ENCODE results near the gene WNT9A. TPM values are rescaled to one million over a fixed set of nuclear protein-coding genes. Genes with fewer than 3 reads are reported as not detected.

Gene WNT9A
- total RNA-seq, 1 experiment from 2014 or later: not detected

DNA sequence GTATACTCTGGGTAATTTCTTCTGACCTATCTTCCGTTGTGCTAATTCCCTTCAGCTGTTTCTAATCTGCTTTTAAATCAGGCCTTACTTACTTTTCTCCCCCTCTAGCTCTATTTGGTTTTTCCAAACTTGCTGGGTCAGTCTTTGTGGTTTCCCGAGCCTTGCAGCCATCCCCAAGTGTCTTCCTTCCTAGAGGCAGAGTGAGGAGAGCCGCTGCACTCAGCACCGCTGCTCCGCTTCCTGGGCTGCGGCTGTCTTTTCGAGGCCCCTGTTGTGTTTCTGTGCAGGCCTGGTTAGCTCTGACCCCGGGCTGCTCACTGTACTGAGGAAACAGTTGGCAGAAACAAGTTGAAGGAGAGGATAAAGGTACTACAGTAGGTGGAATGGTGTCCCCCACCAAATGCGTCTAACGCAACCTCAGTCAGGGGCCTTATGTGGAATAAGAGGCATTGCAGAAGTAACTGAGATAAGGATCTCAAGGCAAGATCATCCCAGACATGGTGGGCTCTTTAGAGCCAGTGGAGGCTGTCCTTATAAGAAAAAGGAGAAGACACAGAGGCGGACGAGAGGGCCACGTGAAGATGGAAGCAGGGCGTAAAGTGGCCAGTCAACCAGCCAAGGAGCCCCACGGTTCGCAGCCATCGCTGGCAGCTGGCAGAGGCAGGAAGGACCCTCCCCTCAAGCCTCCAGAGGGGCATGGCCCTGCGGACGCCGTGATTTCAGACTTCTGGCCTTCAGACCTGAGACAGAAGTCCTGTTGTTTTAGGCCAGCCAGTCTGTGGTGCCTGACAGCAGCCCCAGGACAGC, 10.5 kb downstream of the WNT9A start:
- H3K4me3 ChIP-seq (ENCODE audit: low read depth, low read length, poor library complexity, severe bottlenecking): no peak overlapping the region
- no peak for DNase-seq (ENCODE audit: low spot score)
- no peak for TF ChIP-seq EZH2 (IDR thresholded peaks at IDR 0.05; ENCODE audit: borderline replicate concordance, low read depth, low read length, poor library complexity, severe bottlenecking)
- TF ChIP-seq, protein P1, sequence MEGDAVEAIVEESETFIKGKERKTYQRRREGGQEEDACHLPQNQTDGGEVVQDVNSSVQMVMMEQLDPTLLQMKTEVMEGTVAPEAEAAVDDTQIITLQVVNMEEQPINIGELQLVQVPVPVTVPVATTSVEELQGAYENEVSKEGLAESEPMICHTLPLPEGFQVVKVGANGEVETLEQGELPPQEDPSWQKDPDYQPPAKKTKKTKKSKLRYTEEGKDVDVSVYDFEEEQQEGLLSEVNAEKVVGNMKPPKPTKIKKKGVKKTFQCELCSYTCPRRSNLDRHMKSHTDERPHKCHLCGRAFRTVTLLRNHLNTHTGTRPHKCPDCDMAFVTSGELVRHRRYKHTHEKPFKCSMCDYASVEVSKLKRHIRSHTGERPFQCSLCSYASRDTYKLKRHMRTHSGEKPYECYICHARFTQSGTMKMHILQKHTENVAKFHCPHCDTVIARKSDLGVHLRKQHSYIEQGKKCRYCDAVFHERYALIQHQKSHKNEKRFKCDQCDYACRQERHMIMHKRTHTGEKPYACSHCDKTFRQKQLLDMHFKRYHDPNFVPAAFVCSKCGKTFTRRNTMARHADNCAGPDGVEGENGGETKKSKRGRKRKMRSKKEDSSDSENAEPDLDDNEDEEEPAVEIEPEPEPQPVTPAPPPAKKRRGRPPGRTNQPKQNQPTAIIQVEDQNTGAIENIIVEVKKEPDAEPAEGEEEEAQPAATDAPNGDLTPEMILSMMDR (conservative IDR thresholded peaks at IDR 0.05; ENCODE audit: low read depth, low read length): no peak
- H3K9me3 ChIP-seq (ENCODE audit: low read depth, low read length, poor library complexity, severe bottlenecking): no peaks in the 10 kb centered on the region
- CTCF ChIA-PET: no interaction called here
- no peak overlapping the region for H3K27ac ChIP-seq (ENCODE audit: low read depth, low read length, poor library complexity, severe bottlenecking)
- no peaks in the 10 kb centered on the region for H3K36me3 ChIP-seq (ENCODE audit: insufficient read depth, low read length, poor library complexity, severe bottlenecking)
- no peaks in the 10 kb centered on the region for H3K4me1 ChIP-seq (ENCODE audit: insufficient read depth, low read length, poor library complexity, severe bottlenecking)
- no peaks in the 10 kb centered on the region for H3K27me3 ChIP-seq (replicated peaks; ENCODE audit: insufficient read depth, low read depth, low read length, poor library complexity)
- BruUV-seq (replicated peaks): no TSS peak
- intact Hi-C loops (cut with micrococcal nuclease; ENCODE audit: unreplicated experiment): no loop called here
- POLR2A ChIA-PET (ENCODE audit: low non-redundant PET): no interaction called here

DNA sequence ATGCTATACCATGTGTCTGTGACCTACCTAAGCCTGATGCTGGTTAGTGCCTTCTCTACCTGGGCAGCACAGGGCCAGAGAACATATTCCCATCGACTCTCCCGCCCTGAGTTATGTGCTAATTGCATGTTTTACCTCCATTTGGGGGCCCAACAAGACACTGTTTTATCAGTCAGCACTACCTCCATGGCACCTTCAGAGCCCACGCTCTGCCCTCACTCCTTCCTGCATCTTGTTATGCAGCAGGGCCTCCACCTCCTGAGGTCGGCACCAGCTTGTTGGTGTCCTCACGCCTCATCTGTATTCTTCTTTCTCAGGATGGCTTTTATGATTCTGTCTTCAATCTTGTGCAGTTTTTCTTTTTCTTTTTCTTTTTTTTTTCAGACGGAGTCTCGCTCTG, 11.9 kb downstream of the WNT9A start:
- ChIA-PET CTCF (no interaction called here), POLR2A (ENCODE audit: low non-redundant PET) (no interaction called here)
- Histone ChIP-seq H3K36me3 (ENCODE audit: insufficient read depth, low read length, poor library complexity, severe bottlenecking) (no peaks in the 10 kb centered on the region), H3K27ac (ENCODE audit: low read depth, low read length, poor library complexity, severe bottlenecking) (no peak overlapping the region), H3K27me3 (replicated peaks; ENCODE audit: insufficient read depth, low read depth, low read length, poor library complexity) (no peaks in the 10 kb centered on the region), H3K9me3 (ENCODE audit: low read depth, low read length, poor library complexity, severe bottlenecking) (no peaks in the 10 kb centered on the region), H3K4me3 (ENCODE audit: low read depth, low read length, poor library complexity, severe bottlenecking) (no peak overlapping the region), H3K4me1 (ENCODE audit: insufficient read depth, low read length, poor library complexity, severe bottlenecking) (no peaks in the 10 kb centered on the region)
- TF ChIP-seq, protein P1 (conservative IDR thresholded peaks at IDR 0.05; ENCODE audit: low read depth, low read length): no peak
- TF ChIP-seq EZH2 (IDR thresholded peaks at IDR 0.05; ENCODE audit: borderline replicate concordance, low read depth, low read length, poor library complexity, severe bottlenecking): no peak
- BruUV-seq (replicated peaks): no TSS peak
- intact Hi-C loops (cut with micrococcal nuclease; ENCODE audit: unreplicated experiment): no loop called here
- DNase-seq (ENCODE audit: low spot score): no peak

DNA sequence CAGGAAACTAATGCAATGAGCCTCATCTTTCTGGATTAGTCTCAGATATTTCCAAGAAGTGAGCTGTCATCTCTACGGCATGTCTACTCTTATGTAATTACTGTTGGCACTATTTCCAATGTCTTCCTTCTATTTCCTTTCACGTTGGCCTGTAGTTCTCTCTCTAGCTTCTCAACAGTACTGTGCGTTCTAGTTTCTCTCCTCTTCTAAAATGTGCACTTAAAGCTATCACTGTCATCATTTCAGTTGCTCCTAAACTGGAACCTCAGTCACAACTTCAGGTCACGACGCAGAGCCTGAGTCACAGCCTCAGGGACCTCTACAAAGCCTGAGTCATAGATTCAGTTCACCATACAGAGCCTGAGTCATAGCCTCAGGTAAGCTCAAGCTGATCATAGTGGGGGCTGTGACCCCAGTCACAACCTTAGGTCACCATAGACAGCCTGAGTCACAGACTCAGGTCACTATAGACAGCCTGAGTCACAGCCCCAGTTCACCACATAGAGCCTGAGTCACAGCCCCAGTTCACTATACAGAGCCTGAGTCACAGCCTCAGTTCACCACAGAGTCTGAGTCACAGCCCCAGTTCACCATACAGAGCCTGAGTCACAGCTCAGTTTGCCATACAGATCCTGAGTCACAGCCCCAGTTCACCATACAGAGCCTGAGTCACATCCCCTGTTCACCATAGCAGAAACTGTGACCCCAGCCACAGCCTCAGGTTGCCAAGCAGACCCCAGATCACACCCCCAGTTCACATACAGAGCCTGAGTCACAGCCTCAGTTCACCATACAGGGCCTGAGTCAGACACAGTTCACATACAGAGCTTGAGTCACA, 13.0 kb downstream of the WNT9A start:
- BruUV-seq (replicated peaks): no TSS peak
- POLR2A ChIA-PET (ENCODE audit: low non-redundant PET): no interaction called here
- H3K27ac ChIP-seq (ENCODE audit: low read depth, low read length, poor library complexity, severe bottlenecking): no peak overlapping the region

More for the DNA sequence above, 13.0 kb downstream of the WNT9A start:
- no peak for DNase-seq (ENCODE audit: low spot score)
- Histone ChIP-seq H3K27me3 (replicated peaks; ENCODE audit: insufficient read depth, low read depth, low read length, poor library complexity) (no peaks in the 10 kb centered on the region), H3K4me1 (ENCODE audit: insufficient read depth, low read length, poor library complexity, severe bottlenecking) (no peaks in the 10 kb centered on the region), H3K4me3 (ENCODE audit: low read depth, low read length, poor library complexity, severe bottlenecking) (no peak overlapping the region), H3K36me3 (ENCODE audit: insufficient read depth, low read length, poor library complexity, severe bottlenecking) (no peaks in the 10 kb centered on the region), H3K9me3 (ENCODE audit: low read depth, low read length, poor library complexity, severe bottlenecking) (no peaks in the 10 kb centered on the region)
- CTCF ChIA-PET: no interaction called here
- intact Hi-C loops (cut with micrococcal nuclease; ENCODE audit: unreplicated experiment): no loop called here
- TF ChIP-seq, protein P1 (conservative IDR thresholded peaks at IDR 0.05; ENCODE audit: low read depth, low read length): no peak
- TF ChIP-seq EZH2 (IDR thresholded peaks at IDR 0.05; ENCODE audit: borderline replicate concordance, low read depth, low read length, poor library complexity, severe bottlenecking): no peak

Data from A673 (cell line).